Measurements from ENCODE around the gene CEP135. TPM values are rescaled to one million over a fixed set of nuclear protein-coding genes. Genes with fewer than 3 reads are reported as not detected.

Gene CEP135
- total RNA-seq, 1 experiment from 2014 or later: 10.9 TPM

DNA sequence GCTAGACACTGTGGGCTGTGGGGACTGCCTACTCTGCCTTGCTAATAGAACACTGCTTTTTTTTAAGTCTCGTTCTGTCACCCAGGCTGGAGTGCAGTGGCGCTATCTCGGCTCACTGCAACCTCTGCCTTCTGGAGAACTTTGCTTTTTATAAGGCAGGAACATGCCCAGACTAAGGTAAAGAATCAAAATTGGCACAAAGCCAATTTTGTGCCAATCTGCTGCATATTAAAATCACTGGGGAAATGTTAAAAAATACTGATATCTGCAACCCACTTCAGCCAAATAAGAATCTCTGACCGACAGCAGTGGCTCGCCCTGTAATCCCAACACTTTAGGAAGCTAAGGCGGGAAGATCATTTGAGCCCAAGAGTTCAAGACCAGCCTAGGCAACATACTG, 36.5 kb upstream of the CEP135 start (continued):
- TF ChIP-seq, protein P1, sequence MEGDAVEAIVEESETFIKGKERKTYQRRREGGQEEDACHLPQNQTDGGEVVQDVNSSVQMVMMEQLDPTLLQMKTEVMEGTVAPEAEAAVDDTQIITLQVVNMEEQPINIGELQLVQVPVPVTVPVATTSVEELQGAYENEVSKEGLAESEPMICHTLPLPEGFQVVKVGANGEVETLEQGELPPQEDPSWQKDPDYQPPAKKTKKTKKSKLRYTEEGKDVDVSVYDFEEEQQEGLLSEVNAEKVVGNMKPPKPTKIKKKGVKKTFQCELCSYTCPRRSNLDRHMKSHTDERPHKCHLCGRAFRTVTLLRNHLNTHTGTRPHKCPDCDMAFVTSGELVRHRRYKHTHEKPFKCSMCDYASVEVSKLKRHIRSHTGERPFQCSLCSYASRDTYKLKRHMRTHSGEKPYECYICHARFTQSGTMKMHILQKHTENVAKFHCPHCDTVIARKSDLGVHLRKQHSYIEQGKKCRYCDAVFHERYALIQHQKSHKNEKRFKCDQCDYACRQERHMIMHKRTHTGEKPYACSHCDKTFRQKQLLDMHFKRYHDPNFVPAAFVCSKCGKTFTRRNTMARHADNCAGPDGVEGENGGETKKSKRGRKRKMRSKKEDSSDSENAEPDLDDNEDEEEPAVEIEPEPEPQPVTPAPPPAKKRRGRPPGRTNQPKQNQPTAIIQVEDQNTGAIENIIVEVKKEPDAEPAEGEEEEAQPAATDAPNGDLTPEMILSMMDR (IDR thresholded peaks at IDR 0.05 in 2 of 3, conservative IDR thresholded peaks at IDR 0.05 in 1 of 3; ENCODE audit: borderline replicate concordance in 1 of 3, insufficient read depth in 1 of 3, low read depth in 2 of 3, low read length in 2 of 3): no peak
- no peak for TF ChIP-seq RAD21 (IDR thresholded peaks at IDR 0.05; ENCODE audit: low read depth)
- TF ChIP-seq, protein P2, sequence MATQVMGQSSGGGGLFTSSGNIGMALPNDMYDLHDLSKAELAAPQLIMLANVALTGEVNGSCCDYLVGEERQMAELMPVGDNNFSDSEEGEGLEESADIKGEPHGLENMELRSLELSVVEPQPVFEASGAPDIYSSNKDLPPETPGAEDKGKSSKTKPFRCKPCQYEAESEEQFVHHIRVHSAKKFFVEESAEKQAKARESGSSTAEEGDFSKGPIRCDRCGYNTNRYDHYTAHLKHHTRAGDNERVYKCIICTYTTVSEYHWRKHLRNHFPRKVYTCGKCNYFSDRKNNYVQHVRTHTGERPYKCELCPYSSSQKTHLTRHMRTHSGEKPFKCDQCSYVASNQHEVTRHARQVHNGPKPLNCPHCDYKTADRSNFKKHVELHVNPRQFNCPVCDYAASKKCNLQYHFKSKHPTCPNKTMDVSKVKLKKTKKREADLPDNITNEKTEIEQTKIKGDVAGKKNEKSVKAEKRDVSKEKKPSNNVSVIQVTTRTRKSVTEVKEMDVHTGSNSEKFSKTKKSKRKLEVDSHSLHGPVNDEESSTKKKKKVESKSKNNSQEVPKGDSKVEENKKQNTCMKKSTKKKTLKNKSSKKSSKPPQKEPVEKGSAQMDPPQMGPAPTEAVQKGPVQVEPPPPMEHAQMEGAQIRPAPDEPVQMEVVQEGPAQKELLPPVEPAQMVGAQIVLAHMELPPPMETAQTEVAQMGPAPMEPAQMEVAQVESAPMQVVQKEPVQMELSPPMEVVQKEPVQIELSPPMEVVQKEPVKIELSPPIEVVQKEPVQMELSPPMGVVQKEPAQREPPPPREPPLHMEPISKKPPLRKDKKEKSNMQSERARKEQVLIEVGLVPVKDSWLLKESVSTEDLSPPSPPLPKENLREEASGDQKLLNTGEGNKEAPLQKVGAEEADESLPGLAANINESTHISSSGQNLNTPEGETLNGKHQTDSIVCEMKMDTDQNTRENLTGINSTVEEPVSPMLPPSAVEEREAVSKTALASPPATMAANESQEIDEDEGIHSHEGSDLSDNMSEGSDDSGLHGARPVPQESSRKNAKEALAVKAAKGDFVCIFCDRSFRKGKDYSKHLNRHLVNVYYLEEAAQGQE (IDR thresholded peaks at IDR 0.05; ENCODE audit: low read depth): no peak
- TF ChIP-seq POLR2A (IDR thresholded peaks at IDR 0.05; ENCODE audit: borderline replicate concordance, extremely low read depth, insufficient read depth, insufficient read length): no peak

DNA sequence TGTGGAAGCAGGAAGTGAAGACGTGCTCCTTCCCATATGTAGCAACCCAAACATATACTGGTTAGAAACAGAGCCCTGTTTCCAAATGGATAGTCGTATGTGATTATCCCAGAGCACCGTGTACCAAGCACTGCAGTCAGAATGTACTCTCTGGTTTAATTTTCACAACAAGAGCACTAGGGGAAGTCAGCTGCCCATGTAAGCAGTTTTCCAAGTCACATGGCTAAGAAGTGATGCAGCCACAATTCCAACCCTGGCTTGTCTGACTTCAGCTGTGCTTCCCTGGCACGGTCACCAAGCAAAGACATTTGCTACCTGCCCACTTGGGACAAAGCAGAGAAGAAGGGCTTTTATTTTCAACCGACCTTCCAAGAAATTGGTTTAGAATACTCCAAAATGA, 28.2 kb upstream of the CEP135 start:
- 0 out of 2 replicates have a peak, but pooled peaks have one; percentile 6 for TF ChIP-seq RAD21 (IDR thresholded peaks at IDR 0.05; ENCODE audit: low read depth)
- TF ChIP-seq, protein P3, sequence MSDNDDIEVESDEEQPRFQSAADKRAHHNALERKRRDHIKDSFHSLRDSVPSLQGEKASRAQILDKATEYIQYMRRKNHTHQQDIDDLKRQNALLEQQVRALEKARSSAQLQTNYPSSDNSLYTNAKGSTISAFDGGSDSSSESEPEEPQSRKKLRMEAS (IDR thresholded peaks at IDR 0.05): no peak
- TF ChIP-seq CEBPB (IDR thresholded peaks at IDR 0.05; ENCODE audit: low read depth): no peak
- no peak for TF ChIP-seq SRF (IDR thresholded peaks at IDR 0.05; ENCODE audit: low read depth)
- no peak for TF ChIP-seq ZFX (IDR thresholded peaks at IDR 0.05)
- TF ChIP-seq SIN3A (IDR thresholded peaks at IDR 0.05; ENCODE audit: low read depth): no peak
- Histone ChIP-seq H3K27ac (ENCODE audit: low read depth, low read length) (no peak overlapping the region), H3K9ac (ENCODE audit: low read length) (no peak overlapping the region), H3K9me3 (ENCODE audit: control insufficient read depth in 1 of 2, insufficient read depth in 1 of 2, low read depth in 1 of 2, low read length in 2 of 2) (no peaks in the 10 kb centered on the region), H3K4me2 (ENCODE audit: low read length) (no peak overlapping the region), H3K4me3 (replicated peaks in 1 of 2; ENCODE audit: low read depth in 1 of 2, low read length in 2 of 2) (no peak overlapping the region), H3K9me2 (ENCODE audit: insufficient read depth) (no peaks in the 10 kb centered on the region), H3K27me3 (ENCODE audit: insufficient read depth, low read length) (no peaks in the 10 kb centered on the region), H4K20me1 (ENCODE audit: insufficient read depth) (no peaks in the 10 kb centered on the region), H3K79me2 (ENCODE audit: insufficient read depth, low read length) (no peaks in the 10 kb centered on the region), H3K36me3 (ENCODE audit: control insufficient read depth in 1 of 2, insufficient read depth in 2 of 2, low read length in 2 of 2) (no peaks in the 10 kb centered on the region), H2AFZ (ENCODE audit: low read depth, low read length, poor library complexity, severe bottlenecking) (peak overlapping the region; percentile 28), H3K4me1 (ENCODE audit: control insufficient read depth in 1 of 2, insufficient read depth in 2 of 2, low read length in 2 of 2) (peaks cover 0 to 11% of the 10 kb centered on the region in 2 experiments; a peak in 1 of 4 replicates)
- DNase-seq (ENCODE audit: low read depth, low spot score) (no peak), ATAC-seq (peak; percentile 32)
- ChIA-PET CTCF (no interaction called here), RAD21 (ENCODE audit: low non-redundant PET in 1 of 2, low total read pairs in 2 of 2, uncharacterized antibody in 2 of 2, unreplicated experiment in 2 of 2) (no interaction called here), POLR2A (no interaction called here)
- intact Hi-C loops (cut with micrococcal nuclease): no loop called here
- no TSS peak for BruUV-seq (replicated peaks)
